ENCODE results near the gene SLC6A1.

Gene SLC6A1

GRCh38 chr3:10992017-10992942 lies at the start of gene SLC6A1:
SLC6A1 (plus strand) TSS chr3:10992748; CDS start chr3:11017212, 24,464 bp downstream.
- DNase-seq = no peak

DNA sequence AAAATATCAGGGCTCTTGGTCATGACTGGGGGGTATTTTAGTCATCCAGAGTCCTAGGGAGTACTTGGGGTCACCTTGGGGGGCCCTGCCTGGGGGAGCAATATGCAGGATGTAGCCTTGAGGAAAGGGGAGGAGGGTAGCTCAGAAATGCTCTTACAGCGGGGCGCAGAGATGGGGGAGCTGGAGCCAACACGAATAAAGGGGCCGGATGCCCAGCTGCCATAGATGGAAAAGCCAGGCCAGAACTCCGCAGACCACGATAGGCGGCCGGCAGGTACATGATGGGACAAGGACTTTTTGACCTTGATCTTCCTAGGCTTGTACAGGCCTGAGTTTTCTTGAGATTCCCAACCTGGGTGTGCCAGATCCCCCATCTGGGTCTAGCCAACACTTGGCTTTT lies 47.7 kb upstream of the SLC6A1 start:
- no peak for DNase-seq

DNA sequence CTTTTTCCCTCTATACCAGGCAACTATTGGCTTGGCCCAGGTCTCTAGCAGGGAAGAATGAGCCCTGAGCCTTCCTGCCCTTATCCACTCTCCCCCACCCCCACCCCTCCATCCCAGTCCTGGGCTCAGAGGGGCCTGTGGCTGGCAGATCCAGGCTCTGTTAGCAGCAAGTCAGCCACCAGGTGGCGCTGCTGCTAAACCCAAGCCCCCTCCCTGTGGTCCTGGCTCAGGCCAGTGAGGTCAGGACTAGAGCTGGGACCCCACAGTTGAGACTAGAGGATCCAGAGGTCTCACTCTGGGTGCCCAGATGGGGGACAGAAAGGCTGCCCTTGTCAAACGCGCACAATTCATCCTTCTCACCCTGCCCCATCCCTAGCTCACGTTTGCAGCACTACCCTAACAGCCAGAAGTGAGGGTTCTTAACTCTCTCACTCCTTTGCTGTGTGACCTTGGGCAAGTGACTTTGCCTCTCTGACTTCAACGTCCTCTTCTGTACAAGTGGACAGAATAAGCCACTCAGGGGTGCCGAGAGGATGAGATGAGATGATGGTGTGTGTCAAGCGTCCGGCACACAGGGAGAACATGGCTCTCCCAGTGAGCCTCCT lies 46.8 kb upstream of the SLC6A1 start:
- no peak for DNase-seq

- no peak for DNase-seq
Observed at GRCh38 chr3:10946526-10946925, 46.0 kb upstream of the SLC6A1 start.

DNA sequence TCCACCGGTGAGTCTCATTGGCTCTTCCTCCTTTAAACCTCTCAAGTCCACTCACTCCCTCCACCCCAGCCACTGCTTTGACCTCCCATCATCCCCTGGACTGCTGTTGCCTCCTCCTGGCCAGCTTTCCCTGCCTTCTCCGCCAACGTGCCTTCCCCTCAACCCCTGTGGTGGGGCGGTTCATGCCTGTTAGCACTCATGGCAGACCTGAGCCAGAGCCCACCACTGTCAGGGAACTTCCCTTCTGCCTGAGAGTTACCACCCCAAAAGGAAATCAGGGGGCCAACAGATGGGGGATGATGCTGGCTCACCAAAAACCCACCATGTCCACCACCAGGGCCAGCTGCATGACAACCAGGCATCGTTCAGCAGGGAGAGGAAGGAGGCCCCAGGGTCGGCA lies 44.2 kb upstream of the SLC6A1 start:
- DNase-seq = no peak

- no peak for DNase-seq
Observed at GRCh38 chr3:10949197-10949596, 43.4 kb upstream of the SLC6A1 start.

DNA sequence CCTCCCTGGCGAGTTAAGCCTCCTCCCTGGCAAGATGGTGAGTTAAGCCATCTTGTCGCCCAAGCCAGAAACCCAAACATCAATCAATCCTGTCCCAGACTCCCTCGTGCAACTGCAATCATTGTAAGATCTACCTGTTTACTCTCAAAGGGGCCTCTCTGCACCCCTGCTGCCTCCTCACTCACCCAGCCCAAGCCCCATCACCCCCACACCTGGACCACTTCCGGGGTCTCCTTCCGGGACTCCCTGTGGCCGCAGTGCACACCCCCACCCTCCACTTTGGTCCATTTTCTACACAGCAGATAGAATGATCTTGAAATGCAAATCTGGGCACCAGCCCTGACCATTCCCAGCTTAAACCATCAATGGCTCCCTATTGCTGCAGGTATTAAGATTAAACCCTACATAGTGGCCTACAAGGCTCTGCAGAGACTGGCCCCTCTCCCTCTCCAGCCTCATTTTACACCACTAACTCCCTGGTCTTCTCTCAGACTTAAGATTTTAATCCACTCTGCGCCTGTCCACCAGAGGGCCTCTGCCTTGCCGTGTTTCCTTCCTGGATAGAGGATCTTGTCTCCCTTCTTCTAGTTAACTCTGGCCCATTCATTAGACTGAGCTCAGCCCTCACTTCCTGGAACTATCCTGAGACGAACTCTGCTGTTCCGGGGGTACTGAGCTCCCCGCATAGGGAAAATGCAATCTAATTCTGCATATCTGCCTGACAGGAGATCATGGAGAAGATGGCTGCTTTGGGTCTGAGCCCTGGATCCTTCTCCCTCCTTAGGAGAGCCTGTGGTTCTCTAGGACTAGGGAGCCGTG lies 41.9 kb upstream of the SLC6A1 start:
- DNase-seq = no peak

GRCh38 chr3:10951295-10951926 lies 41.1 kb upstream of the SLC6A1 start:
- DNase-seq = no peak

GRCh38 chr3:10952525-10952924 lies 40.0 kb upstream of the SLC6A1 start:
- no peak for DNase-seq

- DNase-seq = no peak
Observed at GRCh38 chr3:10954740-10955139, 37.8 kb upstream of the SLC6A1 start.

DNA sequence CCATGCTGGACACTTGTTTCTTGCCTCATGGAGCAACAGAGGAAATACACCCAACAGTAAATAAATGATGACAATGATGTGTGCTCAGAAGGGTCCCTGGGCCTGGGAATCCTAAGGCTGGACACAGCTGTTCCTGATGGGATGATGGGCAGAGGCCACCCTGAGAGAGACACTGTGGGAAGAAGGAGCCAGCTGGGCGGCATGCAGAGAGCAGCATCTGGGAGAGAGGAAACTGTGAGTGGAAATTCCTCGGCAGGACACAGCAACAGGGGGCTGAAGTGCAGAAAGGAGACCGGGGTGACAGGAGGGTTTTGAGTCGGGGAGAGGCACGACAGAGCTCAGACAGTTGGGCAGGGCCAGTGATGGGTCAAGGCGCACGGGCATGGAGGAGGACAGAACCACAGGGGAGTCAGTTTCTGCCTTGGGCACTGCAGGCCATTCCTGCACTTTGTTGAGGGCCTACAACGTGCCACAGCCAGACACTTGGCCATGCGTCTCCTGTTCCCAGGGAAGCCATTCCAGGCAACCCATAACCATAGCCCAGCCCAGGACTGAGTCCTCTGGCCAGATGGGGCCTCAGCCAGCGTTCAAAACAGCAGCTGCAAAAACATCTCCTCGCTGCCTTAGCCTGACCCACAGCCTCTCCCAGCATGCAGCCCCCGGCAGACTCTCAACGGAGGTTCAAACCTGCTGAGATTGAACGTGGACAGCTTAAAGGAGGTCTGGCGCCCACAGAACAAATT lies 36.7 kb upstream of the SLC6A1 start:
- DNase-seq = no peak

DNA sequence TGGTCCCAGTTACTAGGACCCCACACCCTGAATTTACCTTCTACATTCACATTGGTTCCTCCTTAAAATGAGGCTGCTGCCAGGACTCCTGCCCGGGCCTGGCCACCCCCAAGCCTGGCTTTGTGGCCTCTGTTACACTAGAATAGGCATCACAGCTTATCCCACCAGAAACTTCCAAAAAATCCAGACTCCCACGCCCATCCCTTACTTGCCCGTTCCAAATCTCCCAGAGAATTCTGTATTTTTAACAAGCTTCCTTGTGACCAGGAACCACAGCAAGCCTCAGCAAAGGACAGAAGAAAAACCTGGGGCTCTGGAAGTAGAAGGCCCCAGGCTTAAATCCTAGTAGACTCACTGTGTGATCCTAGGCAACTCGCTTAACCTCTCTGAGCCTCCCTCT lies 36.0 kb upstream of the SLC6A1 start:
- DNase-seq = no peak

DNA sequence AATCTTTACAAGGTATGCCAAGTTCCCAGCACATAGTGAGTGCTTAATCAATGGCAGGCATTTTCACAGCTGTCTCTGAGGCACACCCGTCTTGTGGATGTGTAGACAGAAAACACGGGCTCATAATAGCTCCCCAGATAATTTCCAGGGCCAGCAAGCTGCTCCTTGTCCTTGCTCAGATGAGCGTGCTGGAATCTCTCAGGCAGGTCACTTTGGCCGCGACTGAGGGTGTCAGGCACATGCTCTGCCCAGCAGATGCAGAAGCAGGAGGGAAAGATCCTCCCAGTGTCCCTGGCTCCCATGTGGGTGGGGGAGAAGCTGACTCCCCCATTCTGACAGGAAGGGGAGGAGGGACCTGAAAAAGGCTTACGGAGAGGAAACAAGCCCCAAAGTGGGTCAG lies 35.6 kb upstream of the SLC6A1 start:
- no peak for DNase-seq

DNA sequence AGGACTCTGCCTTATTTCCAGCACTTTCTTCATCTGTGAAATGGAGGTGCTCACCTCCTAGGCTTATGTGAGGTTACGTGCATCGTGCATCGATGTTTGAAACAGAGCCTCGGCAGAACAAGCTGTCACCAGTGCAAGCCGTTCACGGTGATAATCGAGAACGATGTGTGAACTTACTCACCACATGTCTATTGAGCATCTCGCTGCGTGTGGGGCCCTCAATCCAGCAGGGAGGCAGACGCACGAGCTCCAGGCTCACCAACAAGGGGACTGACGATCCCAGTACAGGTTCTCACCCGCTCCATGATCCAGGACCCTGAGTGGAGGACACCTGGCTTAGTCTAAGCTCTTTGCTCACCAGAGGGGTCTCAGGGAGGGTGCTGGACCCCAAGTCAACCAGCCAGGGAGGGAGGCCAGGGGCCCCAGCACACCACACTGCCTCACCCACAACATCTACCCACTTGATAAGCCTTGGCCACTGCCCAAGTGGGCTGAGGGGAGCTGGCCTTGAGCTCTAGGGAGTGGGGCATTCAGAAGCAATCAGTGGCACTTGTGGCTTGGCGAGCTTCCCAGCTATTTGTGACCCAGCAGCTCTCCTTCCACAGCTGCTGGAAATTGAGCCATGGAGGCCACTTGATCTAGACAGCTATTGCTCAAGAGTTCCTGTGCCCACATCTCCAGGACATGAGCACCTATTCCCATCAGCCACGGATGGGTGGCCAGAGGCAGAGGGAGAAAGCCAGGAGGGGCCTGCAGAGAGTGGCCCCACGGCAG lies 34.4 kb upstream of the SLC6A1 start:
- DNase-seq = peak; percentile 25 to 34

GRCh38 chr3:10960255-10960654 lies 32.3 kb upstream of the SLC6A1 start:
- DNase-seq = no peak

GRCh38 chr3:10961921-10962320 lies 30.6 kb upstream of the SLC6A1 start:
- DNase-seq = no peak

GRCh38 chr3:10962481-10963036 lies 30.0 kb upstream of the SLC6A1 start:
- peak in 1 of 2 experiments; percentile 41 for DNase-seq

- no peak for DNase-seq
Observed at GRCh38 chr3:10964537-10965167, 27.9 kb upstream of the SLC6A1 start.

DNA sequence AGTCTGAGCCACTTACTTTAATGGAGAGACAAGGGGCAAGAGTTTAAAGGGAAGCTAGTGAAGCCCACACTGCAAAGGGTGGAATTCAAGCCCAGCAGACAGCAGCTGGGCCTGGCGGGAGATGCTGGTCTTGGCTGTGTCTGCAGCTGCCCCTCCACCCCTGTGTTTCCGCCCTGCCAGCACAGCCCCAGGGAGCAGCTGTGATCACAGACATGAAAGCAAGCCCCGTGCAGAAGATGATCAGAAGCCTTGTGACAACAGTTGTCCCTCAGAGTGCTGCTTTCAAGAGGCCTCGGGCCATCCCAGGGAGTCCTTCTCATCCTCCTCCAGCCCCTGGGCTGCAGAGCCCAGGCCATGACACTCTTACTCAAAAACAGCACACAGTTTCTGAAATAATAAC lies 24.1 kb upstream of the SLC6A1 start:
- DNase-seq = peak in 1 of 2 experiments; percentile 1

DNA sequence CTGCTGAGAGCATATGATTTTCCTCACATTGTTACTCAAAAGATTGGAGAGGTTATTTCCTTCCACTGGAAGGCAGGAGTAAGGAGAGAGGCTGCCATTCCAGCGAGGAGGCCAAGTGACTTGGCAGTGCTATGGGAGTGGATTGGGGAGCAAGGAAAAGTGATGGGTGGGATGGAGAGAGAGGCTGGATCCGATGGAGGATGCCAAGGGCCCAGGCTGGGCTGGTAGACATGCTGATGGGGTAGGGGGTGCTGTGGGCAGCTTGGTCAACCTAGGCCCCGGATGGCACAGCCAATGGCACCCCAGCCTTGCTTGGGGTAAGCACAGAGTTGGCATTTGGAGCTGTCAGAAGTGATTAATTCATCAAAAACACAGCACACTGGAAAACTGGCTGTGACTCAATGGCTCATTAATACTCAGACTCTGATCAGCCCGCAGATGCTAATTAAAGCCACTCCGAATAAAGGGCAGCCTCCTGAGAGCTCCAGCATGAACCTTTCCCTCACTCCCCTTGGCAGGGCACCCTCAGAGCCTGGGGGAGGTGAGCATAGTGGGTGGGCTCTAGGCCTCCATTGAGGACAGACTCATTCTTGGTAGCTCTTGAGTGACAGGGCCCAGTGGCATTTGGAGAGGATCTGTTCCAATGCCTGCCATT lies 22.1 kb upstream of the SLC6A1 start:
- DNase-seq = no peak
